RKO (cell line): ENCODE data around the gene IQGAP2.

Experiments used
- DNase-seq: peaks from one replicate; pipeline ENCODE4 v3.0.0-alpha.2; 2016; ENCODE audit warnings: low spot score

The IQGAP2 gene

DNA sequence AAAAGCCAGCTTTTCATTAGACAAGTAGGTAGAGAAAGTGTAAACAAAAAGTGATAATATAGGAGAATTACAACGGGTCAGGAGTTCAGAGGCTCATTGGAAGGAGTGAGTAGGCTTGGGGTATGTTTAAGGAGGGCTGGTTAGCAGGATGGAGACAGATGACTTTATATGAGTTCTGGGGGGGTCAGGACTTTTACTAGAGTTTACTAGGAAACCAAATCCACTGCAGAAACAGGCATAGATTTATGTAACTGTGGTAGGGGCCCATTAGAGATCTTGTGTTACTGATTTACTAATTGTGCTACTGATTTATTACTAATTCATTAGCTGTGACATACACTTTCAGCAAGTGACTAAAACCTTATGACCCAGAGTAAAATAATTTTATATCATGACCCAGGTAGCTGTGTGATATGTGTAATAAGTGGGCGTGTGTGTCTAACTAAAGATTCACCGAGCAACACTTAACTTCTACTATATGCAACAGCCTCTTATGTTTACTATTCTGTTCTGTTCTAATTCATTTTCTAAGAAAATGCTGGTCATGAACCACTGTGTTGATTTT is 73.5 kb downstream of the IQGAP2 start:
- no peak for DNase-seq

- DNase-seq: no peak
These were observed 74.0 kb downstream of the IQGAP2 start for GRCh38 chr5:76477061-76477460.

GRCh38 chr5:76477571-76477970 is 74.5 kb downstream of the IQGAP2 start:
- no peak for DNase-seq

- DNase-seq: no peak
These were observed 76.2 kb downstream of the IQGAP2 start for GRCh38 chr5:76479281-76479680.

GRCh38 chr5:76479973-76480667 is 77.0 kb downstream of the IQGAP2 start:
- DNase-seq: no peak

DNA sequence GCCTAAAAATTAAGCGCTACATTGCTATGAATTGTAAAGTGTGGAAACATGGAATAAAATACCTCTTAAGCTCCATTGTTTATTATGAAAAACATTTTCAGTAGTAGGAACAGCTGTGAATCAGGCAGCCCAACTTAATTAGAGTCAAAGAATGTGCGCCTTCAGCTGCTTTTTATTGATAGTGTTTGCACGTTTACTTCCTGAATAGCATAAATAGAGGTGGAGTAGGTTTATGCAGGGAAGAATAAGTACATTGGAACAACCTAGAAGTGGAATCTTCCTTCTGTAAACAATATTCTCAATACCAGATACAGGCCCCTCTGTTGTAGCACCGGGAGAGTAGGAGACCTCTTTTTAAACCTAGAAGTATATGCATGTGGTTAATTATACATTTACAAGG is 79.9 kb downstream of the IQGAP2 start:
- no peak for DNase-seq

GRCh38 chr5:76483433-76483832 is 80.3 kb downstream of the IQGAP2 start:
- DNase-seq: no peak

DNA sequence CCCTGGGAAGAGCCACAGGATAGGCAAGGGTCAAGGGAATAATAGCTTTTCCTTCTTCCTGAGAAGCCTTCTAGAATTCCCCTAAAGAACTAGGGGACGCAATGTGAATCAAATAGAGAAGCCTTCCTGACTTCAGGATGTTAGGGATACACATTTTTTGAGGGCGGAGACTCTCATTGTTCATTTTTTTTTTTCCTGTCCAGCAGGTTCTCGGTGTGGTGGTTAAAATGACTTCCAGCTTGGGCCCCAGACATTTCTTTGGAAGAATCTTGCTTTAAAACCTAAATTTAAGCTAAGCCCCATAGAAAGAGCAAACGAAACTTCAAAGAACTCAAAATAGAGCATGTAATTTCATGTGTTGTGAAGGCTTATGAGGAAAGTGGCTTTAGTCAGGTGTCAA is 80.8 kb downstream of the IQGAP2 start:
- DNase-seq: no peak

GRCh38 chr5:76485511-76485910 is 82.4 kb downstream of the IQGAP2 start:
- DNase-seq: no peak

- no peak for DNase-seq
These were observed 84.3 kb downstream of the IQGAP2 start for GRCh38 chr5:76487386-76487785.

- DNase-seq: no peak
These were observed 84.7 kb downstream of the IQGAP2 start for GRCh38 chr5:76487821-76488220.

DNA sequence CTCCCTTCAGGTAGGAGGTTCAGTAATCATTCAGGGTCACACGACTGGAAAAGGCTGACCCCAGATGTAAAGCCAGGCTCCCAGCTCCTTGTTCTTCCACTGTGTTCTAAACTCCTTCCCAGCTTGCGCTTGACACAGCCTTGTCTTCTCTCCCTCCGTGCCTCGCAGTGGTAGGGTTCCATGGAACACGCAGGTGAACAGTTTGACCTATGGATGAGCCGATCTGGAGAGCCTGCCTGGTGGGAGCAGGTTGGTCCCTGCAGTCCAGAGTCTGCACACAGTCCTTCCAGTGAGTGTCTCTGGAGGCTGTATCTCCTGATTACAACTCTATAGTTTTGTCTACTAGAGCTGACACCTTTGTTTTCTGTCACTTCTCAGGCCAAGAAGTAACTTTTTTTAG is 85.9 kb downstream of the IQGAP2 start:
- DNase-seq: no peak

- DNase-seq: no peak
These were observed 87.0 kb downstream of the IQGAP2 start for GRCh38 chr5:76489877-76490688.

- peak; percentile 4 for DNase-seq
These were observed 87.9 kb downstream of the IQGAP2 start for GRCh38 chr5:76490960-76491359.

DNA sequence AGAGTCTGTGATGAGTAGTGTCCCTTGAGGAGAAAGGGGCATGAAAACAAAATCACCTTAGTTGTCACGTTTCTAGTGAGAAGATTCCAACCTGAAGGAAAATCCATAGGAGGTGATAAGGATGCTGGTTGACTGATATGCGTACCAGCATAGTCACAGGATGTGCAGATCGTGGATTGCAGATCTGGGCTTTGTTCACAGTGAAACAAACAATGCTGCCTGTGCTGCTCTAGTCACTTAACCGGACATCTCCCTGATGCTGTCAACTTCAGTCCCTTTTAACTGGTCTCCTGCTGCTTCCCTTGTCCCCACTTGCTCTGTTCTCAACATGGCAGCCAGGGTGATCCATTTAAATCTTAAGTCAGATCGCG is 89.7 kb downstream of the IQGAP2 start:
- DNase-seq: no peak

- no peak for DNase-seq
These were observed 90.2 kb downstream of the IQGAP2 start for GRCh38 chr5:76493190-76493837.

DNA sequence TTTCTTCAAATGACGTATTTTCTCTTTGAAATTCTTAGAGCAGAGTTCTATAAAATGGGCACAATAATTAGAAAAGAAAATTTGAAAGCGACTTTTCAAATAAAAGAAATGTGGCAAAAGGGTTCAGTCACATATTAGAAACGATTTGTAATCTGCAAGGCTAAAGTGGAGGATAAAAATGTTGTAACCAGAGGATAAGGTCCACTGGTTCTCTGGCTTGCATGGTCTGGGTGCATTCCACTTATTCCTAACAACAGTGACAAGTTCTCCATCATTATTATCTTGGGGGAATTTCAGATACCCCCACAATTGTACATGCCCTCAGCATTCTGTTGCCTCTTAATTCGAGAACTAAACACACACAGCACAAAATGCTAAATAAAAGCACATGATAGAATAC is 91.1 kb downstream of the IQGAP2 start:
- no peak for DNase-seq

GRCh38 chr5:76495870-76496269 is 92.8 kb downstream of the IQGAP2 start:
- no peak for DNase-seq

DNA sequence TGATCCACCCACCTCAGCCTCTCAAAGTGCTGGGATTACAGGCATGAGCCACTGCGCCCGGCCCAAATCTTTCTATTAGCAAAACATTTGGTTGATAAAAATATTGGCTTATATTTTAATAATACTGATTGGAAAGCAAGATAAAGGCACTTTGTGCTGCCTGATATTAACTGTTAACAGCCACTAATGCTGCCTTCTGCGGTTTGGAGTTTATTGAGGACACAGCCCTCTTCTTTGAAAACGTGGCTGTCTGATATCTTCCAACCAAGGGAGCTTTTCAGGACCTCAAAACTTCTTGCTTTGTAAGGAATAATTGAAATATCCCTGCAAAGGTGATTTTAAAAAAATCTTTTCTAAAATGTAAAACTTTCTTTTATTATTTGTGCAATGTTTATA is 94.0 kb downstream of the IQGAP2 start:
- no peak for DNase-seq

GRCh38 chr5:76497986-76498717 is 95.1 kb downstream of the IQGAP2 start:
- no peak for DNase-seq

DNA sequence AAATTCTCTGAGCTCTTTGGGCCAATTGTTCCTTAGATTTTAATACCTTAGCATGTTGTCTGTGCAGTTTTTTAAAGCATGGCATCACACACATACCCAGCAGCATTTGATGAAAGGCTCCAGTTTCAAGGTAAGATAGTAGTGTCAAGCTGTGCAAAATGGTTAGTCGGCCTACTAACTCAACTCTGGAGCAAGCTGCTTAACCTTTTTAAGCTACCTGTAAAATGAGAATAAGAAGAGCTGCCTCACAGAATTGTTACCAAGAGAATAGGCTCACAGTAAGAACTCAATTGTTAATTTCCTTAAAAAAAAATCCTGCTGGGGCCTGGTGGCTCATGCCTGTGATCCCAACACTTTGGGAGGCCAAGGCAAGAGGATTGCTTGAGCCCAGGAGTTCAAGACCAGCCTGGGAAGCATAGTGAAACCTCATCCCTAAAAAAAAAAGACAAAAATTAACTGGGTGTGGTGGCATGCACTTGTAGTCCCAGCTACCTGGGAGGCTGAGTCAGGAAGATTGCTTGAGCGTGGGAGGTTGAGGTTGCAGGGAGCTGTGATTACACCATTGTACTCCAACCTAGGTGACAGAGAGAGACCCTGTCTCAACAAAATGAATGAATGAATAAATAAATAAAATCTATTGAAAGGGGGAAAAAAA is 96.5 kb downstream of the IQGAP2 start:
- no peak for DNase-seq
